Parathyroid adenoma (tissue), 2 donors: Measurements from ENCODE around the gene SUSD2.
"Not testable (repeated sequence)": the region's sequence is repeated elsewhere in the genome, so short reads cannot be mapped to it uniquely, and the experiment has no call there.

Experiments used
- H2AFZ ChIP-seq: fragments of 300-600 bp; sonication (generic); one replicate; pipeline ENCODE4 v1.7.0; 2017; ENCODE audit warnings: antibody characterized with exemption, mild to moderate bottlenecking
- H3K27ac ChIP-seq: fragments of 300-600 bp; sonication (generic); one replicate; pipeline ENCODE4 v1.7.0; 2017
- H3K27me3 ChIP-seq: fragments of 300-600 bp; sonication (generic); one replicate; pipeline ENCODE4 v1.7.0; 2017; ENCODE audit warnings: low read length; ENCODE audit not compliant: control insufficient read depth, insufficient read depth
- H3K36me3 ChIP-seq: fragments of 300-600 bp; sonication (generic); one replicate; pipeline ENCODE4 v1.7.0; 2017; ENCODE audit warnings: low read length; ENCODE audit not compliant: control insufficient read depth, insufficient read depth
- H3K4me1 ChIP-seq: fragments of 300-600 bp; sonication (generic); one replicate; pipeline ENCODE4 v1.7.0; 2017; ENCODE audit warnings: control low read depth
- H3K4me2 ChIP-seq: fragments of 300-600 bp; sonication (generic); one replicate; pipeline ENCODE4 v1.7.0; 2017; ENCODE audit warnings: low read length
- H3K4me3 ChIP-seq: fragments of 300-600 bp; sonication (generic); one replicate; pipeline ENCODE4 v1.7.0; 2017; ENCODE audit warnings: low read depth, low read length
- H3K79me2 ChIP-seq: fragments of 300-600 bp; sonication (generic); one replicate; pipeline ENCODE4 v1.7.0; 2017; ENCODE audit warnings: control low read depth
- H3K9ac ChIP-seq: fragments of 300-600 bp; sonication (generic); one replicate; pipeline ENCODE4 v1.7.0; 2017; ENCODE audit warnings: mild to moderate bottlenecking
- H3K9me3 ChIP-seq: fragments of 300-600 bp; sonication (generic); one replicate; pipeline ENCODE4 v1.7.0; 2017; ENCODE audit warnings: low read length; ENCODE audit not compliant: control insufficient read depth
- TF ChIP-seq, protein P1 (sequence below): fragments of 300-600 bp; sonication (generic); IDR thresholded peaks from one replicate; pipeline ENCODE4 v1.7.0; 2017; ENCODE audit warnings: antibody characterized with exemption, mild to moderate bottlenecking
- donor health status: primary hyperparathyroidism.

SUSD2 gene

DNA sequence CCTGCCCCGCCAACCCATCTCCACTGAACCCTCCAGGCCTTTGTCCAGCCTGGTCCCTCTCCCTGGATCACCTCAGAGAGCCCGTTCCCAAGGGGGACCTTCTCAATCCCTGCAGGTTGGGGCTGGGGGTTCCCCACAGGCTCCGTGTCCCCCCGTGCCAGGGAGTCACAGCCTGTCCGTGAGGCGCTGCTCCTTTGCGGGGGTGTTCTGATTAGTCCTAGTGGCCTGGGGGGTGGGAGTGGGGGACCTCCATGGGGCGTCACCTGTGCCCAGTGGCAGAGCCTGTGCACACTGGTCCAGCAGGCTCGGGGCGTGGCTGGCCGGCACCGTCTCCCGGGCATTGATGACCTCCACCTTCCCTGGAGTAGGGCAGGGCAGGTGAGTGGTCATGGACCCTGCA, 51.9 kb downstream of the SUSD2 start:
- Histone ChIP-seq H2AFZ (no peak overlapping the region), H3K4me1 (no peaks in the 10 kb centered on the region), H3K36me3 (no peaks in the 10 kb centered on the region), H3K4me3 (no peak overlapping the region), H3K9ac (no peak overlapping the region), H3K27me3 (no peaks in the 10 kb centered on the region), H3K9me3 (no peaks in the 10 kb centered on the region), H3K4me2 (no peak overlapping the region), H3K79me2 (no peaks in the 10 kb centered on the region), H3K27ac (no peak overlapping the region)
- TF ChIP-seq, protein P1, sequence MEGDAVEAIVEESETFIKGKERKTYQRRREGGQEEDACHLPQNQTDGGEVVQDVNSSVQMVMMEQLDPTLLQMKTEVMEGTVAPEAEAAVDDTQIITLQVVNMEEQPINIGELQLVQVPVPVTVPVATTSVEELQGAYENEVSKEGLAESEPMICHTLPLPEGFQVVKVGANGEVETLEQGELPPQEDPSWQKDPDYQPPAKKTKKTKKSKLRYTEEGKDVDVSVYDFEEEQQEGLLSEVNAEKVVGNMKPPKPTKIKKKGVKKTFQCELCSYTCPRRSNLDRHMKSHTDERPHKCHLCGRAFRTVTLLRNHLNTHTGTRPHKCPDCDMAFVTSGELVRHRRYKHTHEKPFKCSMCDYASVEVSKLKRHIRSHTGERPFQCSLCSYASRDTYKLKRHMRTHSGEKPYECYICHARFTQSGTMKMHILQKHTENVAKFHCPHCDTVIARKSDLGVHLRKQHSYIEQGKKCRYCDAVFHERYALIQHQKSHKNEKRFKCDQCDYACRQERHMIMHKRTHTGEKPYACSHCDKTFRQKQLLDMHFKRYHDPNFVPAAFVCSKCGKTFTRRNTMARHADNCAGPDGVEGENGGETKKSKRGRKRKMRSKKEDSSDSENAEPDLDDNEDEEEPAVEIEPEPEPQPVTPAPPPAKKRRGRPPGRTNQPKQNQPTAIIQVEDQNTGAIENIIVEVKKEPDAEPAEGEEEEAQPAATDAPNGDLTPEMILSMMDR, result no peak

DNA sequence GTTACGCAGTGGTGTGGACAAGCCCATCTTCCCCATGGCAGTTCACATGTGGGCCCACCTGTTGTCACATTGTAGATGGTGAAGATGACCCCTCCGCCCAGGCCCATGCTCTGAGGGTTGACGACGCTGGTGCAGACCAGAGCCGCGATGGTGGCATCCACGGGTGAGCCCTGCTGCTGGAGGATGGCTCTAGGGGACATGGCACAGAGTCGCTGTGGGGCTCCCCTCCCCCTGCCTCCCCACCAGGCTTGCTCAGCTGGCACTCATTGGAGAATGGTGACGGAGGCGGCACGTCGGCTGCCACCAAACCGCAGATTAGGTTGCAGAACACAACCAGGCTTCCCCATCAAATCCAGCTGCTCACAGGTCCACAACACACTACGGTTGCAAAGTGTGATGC, 52.5 kb downstream of the SUSD2 start:
- H3K9ac ChIP-seq, result no peak overlapping the region
- no peak overlapping the region for H3K4me2 ChIP-seq
- no peak overlapping the region for H3K27ac ChIP-seq
- H3K27me3 ChIP-seq, result no peaks in the 10 kb centered on the region
- no peaks in the 10 kb centered on the region for H3K79me2 ChIP-seq
- no peaks in the 10 kb centered on the region for H3K4me1 ChIP-seq
- H3K4me3 ChIP-seq, result no peak overlapping the region
- H3K36me3 ChIP-seq, result no peaks in the 10 kb centered on the region
- no peaks in the 10 kb centered on the region for H3K9me3 ChIP-seq
- H2AFZ ChIP-seq, result no peak overlapping the region
- TF ChIP-seq, protein P1, result no peak

DNA sequence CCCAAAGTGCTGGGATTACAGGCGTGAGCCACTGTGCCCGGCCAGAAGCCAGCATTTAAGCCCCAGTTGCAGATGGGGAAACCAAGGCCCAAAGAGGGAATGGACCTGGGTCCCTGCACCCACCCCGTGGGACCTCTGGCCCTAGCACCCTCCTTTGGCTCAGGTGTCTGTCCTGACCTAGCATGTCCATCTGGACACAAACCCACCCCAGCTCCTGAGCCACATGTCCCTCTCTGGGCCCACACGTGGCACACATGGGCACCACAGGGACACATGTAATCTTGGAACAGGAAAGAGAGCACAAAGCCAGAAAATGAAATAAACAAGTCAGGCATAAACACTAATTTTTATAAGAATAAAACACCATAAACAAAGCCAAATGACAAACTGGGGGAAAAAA, 54.0 kb downstream of the SUSD2 start:
- no peak overlapping the region for H3K4me2 ChIP-seq
- H3K27me3 ChIP-seq, result no peaks in the 10 kb centered on the region
- no peak overlapping the region for H2AFZ ChIP-seq
- H3K4me3 ChIP-seq, result no peak overlapping the region
- H3K9ac ChIP-seq, result no peak overlapping the region
- no peaks in the 10 kb centered on the region for H3K79me2 ChIP-seq
- no peaks in the 10 kb centered on the region for H3K4me1 ChIP-seq
- H3K9me3 ChIP-seq, result no peaks in the 10 kb centered on the region
- TF ChIP-seq, protein P1, result no peak
- no peak overlapping the region for H3K27ac ChIP-seq
- no peaks in the 10 kb centered on the region for H3K36me3 ChIP-seq

DNA sequence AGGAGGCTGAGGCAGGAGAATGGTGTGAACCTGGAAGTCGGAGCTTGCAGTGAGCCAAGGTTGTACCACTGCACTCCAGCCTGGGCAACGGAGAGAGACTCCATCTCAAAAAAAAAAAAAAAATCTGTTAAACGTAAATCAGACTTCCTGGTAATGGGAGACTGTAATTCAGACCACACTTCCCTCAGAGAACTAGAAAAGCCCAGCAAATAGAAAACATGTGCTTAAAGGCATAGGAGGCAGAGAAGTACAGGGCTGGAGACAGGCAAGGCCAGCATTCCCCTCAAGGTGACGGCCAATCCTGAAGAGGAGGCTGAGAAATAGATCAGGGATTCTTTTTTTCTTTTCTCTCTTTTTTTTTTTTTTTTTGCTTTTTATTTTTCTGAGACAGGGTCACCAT, 55.4 kb downstream of the SUSD2 start:
- Histone ChIP-seq H3K9ac (no peak overlapping the region), H3K4me3 (no peak overlapping the region), H3K27me3 (no peaks in the 10 kb centered on the region), H3K4me2 (no peak overlapping the region), H2AFZ (no peak overlapping the region), H3K79me2 (no peaks in the 10 kb centered on the region), H3K27ac (no peak overlapping the region), H3K36me3 (no peaks in the 10 kb centered on the region), H3K9me3 (no peaks in the 10 kb centered on the region), H3K4me1 (no peaks in the 10 kb centered on the region)
- TF ChIP-seq, protein P1, result no peak

DNA sequence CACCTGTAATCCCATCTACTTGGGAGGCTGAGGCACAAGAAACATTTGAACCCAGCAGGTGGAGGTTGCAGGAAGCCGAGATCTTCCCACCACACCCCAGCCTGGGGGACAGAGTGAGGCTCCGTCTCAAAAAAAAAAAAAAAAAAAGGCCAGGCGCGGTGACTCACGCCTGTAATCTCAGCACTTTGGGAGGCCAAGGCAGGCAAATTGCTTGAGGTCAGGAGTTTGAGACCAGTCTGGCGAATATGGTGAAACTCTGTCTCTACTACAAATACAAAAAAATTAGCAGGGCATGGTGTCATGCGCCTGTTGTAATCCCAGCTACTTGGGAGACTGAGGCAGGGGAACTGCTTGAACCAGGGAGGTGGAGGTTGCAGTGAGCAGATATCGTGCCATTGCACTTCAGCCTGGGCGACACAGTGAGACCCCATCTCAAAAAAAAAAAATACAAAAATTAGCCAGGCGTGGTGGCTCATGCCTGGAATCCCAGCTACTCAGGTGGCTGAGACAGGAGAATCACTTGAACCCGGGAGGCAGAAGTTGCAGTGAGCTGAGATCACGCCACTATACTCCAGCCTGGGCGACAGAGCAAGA, 56.9 kb downstream of the SUSD2 start:
- H3K27ac ChIP-seq, H3K79me2 ChIP-seq, H3K9me3 ChIP-seq, H3K36me3 ChIP-seq, H2AFZ ChIP-seq, H3K9ac ChIP-seq, H3K27me3 ChIP-seq, H3K4me3 ChIP-seq, H3K4me1 ChIP-seq, H3K4me2 ChIP-seq: not testable (repeated sequence)
